ENCODE measurements around the gene TEX48.

Gene TEX48

DNA sequence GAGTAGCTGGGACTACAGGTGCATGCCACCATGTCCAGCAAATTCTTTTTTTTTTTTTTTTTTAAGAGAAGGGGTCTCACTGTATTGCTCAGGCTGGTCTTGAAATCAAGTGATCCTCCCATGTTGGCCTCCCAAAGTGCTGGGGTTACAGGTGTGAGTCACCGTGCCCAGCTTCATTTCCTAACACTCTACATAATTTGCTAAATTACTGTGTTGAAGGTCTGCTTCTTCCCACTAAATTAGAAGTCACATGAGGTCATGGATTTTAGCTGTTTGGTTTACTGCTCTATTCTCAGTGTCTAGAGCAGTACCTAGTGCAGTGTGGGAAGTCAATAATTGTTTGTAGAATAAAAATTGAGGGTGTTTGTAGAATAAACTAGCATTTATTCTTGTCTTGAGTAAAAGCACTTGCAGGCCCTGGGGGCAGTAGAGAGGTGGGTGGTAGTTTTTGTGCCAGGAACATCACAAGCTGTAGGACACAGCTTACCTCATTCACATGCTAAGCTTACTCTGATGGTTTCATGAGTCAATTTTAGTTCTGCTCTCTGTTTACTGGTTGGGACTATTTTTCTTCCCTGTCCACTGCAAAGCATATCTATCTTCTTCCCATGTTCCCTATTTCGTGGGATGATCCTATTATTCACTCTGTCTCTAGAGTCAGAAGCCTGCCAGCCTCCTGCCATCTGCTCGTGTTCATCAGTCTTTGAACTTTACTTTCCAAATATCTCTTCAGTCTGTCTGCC lies 7.0 kb downstream of the TEX48 start:
- H3K9ac ChIP-seq (ENCODE audit: low read length): no peak overlapping the region
- no peaks in the 10 kb centered on the region for H3K36me3 ChIP-seq (ENCODE audit: low read length)
- H3K9me3 ChIP-seq (ENCODE audit: insufficient read depth, low read length): no peaks in the 10 kb centered on the region
- H3K79me2 ChIP-seq (ENCODE audit: insufficient read depth, low read length): no peaks in the 10 kb centered on the region
- no peak overlapping the region for H3K4me3 ChIP-seq (ENCODE audit: insufficient read depth, low read length, poor library complexity, severe bottlenecking)
- no peak overlapping the region for H3K27ac ChIP-seq (ENCODE audit: low read depth, low read length)
- no peaks in the 10 kb centered on the region for H3F3A ChIP-seq (ENCODE audit: insufficient read depth)
- H3K4me2 ChIP-seq (ENCODE audit: low read depth, low read length, poor library complexity, severe bottlenecking): no peak overlapping the region
- no peak overlapping the region for H2AFZ ChIP-seq (ENCODE audit: low read depth, low read length, severe bottlenecking)
- H3K27me3 ChIP-seq (ENCODE audit: low read length): no peaks in the 10 kb centered on the region
- no peaks in the 10 kb centered on the region for H3K9me2 ChIP-seq (replicated peaks; ENCODE audit: insufficient read depth, low read length)
- TF ChIP-seq, protein P1, sequence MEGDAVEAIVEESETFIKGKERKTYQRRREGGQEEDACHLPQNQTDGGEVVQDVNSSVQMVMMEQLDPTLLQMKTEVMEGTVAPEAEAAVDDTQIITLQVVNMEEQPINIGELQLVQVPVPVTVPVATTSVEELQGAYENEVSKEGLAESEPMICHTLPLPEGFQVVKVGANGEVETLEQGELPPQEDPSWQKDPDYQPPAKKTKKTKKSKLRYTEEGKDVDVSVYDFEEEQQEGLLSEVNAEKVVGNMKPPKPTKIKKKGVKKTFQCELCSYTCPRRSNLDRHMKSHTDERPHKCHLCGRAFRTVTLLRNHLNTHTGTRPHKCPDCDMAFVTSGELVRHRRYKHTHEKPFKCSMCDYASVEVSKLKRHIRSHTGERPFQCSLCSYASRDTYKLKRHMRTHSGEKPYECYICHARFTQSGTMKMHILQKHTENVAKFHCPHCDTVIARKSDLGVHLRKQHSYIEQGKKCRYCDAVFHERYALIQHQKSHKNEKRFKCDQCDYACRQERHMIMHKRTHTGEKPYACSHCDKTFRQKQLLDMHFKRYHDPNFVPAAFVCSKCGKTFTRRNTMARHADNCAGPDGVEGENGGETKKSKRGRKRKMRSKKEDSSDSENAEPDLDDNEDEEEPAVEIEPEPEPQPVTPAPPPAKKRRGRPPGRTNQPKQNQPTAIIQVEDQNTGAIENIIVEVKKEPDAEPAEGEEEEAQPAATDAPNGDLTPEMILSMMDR (IDR thresholded peaks at IDR 0.05; ENCODE audit: insufficient read depth, low read length, poor library complexity, severe bottlenecking): no peak
- TF ChIP-seq EZH2phosphoT487 (conservative IDR thresholded peaks at IDR 0.05; ENCODE audit: low read length): no peak
- H4K20me1 ChIP-seq (ENCODE audit: low read depth, low read length): no peaks in the 10 kb centered on the region

DNA sequence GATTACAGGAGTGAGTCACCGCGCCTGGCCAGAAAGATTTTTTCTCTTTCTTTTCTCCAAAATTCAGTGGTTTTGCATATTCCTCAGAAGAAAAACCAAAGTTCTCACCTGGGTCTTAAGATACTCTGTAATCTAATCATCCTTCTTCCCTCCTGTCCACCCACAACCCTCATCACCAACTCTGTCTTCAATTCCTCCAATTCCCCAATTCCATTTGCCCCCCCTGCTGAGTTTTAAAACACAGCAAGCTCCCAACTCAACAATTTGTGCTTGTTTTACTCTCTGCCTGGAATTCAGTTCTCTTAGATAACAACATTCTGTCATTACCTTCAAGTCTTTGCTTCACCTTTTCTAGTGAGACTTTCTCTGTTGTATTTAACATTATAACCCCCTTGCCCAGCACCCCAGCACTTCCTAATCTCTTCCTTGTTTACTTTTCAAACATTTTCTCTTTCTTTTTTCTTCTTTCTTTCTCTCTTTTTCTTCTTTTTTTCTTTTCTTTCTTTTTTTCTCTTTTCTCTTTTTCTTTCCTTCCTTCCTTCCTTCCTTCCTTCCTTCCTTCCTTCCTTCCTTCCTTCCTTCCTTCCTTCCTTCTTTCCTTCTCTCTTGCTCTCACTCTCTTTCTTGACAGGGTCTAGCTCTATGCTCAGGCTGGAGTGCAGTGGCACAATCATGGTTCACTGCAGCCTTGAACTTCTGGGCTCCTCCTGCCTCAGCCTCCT lies 7.8 kb downstream of the TEX48 start:
- TF ChIP-seq, protein P1 (IDR thresholded peaks at IDR 0.05; ENCODE audit: insufficient read depth, low read length, poor library complexity, severe bottlenecking): no peak
- TF ChIP-seq EZH2phosphoT487 (conservative IDR thresholded peaks at IDR 0.05; ENCODE audit: low read length): no peak
- no peaks in the 10 kb centered on the region for H3K36me3 ChIP-seq (ENCODE audit: low read length)
- no peaks in the 10 kb centered on the region for H4K20me1 ChIP-seq (ENCODE audit: low read depth, low read length)
- H3K9me2 ChIP-seq (replicated peaks; ENCODE audit: insufficient read depth, low read length): no peaks in the 10 kb centered on the region
- H3K79me2 ChIP-seq (ENCODE audit: insufficient read depth, low read length): no peaks in the 10 kb centered on the region
- no peaks in the 10 kb centered on the region for H3K27me3 ChIP-seq (ENCODE audit: low read length)
- H3K4me2 ChIP-seq (ENCODE audit: low read depth, low read length, poor library complexity, severe bottlenecking): no peak overlapping the region
- no peak overlapping the region for H3K27ac ChIP-seq (ENCODE audit: low read depth, low read length)
- no peaks in the 10 kb centered on the region for H3K9me3 ChIP-seq (ENCODE audit: insufficient read depth, low read length)
- no peaks in the 10 kb centered on the region for H3F3A ChIP-seq (ENCODE audit: insufficient read depth)
- H2AFZ ChIP-seq (ENCODE audit: low read depth, low read length, severe bottlenecking): no peak overlapping the region
- H3K4me3 ChIP-seq (ENCODE audit: insufficient read depth, low read length, poor library complexity, severe bottlenecking): no peak overlapping the region
- no peak overlapping the region for H3K9ac ChIP-seq (ENCODE audit: low read length)

DNA sequence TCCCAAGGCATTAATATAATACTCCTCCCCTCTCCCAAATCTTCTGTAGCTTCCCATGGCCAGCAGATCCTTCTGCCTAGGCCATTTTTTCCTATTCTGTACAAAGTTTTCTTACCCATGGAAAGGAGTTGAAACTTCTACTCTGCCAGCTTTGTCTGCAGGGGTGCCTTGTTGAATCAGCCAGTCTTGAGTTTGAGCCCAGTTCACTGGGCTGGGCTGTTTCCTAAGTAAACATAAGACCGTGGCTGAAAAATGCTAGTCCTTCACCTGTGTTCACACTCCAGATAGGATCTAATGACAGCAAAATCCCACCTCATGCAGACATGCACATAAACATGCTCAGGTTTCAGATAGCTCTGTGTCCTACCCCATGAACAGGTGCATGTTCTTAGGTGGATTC lies 10.4 kb downstream of the TEX48 start:
- Histone ChIP-seq H3K36me3 (ENCODE audit: low read length) (no peaks in the 10 kb centered on the region), H2AFZ (ENCODE audit: low read depth, low read length, severe bottlenecking) (no peak overlapping the region), H4K20me1 (ENCODE audit: low read depth, low read length) (no peaks in the 10 kb centered on the region), H3K9me3 (ENCODE audit: insufficient read depth, low read length) (no peaks in the 10 kb centered on the region), H3K27ac (ENCODE audit: low read depth, low read length) (no peak overlapping the region), H3K9me2 (replicated peaks; ENCODE audit: insufficient read depth, low read length) (no peaks in the 10 kb centered on the region), H3K79me2 (ENCODE audit: insufficient read depth, low read length) (no peaks in the 10 kb centered on the region), H3K9ac (ENCODE audit: low read length) (no peak overlapping the region), H3K27me3 (ENCODE audit: low read length) (no peaks in the 10 kb centered on the region), H3K4me3 (ENCODE audit: insufficient read depth, low read length, poor library complexity, severe bottlenecking) (no peak overlapping the region), H3K4me2 (ENCODE audit: low read depth, low read length, poor library complexity, severe bottlenecking) (no peak overlapping the region), H3F3A (ENCODE audit: insufficient read depth) (no peaks in the 10 kb centered on the region)
- TF ChIP-seq, protein P1 (IDR thresholded peaks at IDR 0.05; ENCODE audit: insufficient read depth, low read length, poor library complexity, severe bottlenecking): no peak
- TF ChIP-seq EZH2phosphoT487 (conservative IDR thresholded peaks at IDR 0.05; ENCODE audit: low read length): no peak

Data from SU-DHL-6 (cell line).